DND-41 (cell line): Measurements from ENCODE around the gene HLA-E.
A peak's percentile ranks its signal among the peaks of the same experiment; 100 is the strongest.
"Not testable (repeated sequence)": the region's sequence is repeated elsewhere in the genome, so short reads cannot be mapped to it uniquely, and the experiment has no call there.

Experiments
- ATAC-seq: fragments of 200-7000 bp; cut with Tn5 transposase; 3 replicates; pipeline ENCODE4 v1.9.1; 2021; ENCODE audit warnings: low read depth; ENCODE audit not compliant: insufficient read depth
- DNase-seq: peaks from one replicate; pipeline ENCODE4 v3.0.0-alpha.2; 2020
- H2AFZ ChIP-seq: 2 replicates; pipeline ENCODE4 v1.6.0; 2012; ENCODE audit warnings: low read depth, low read length
- H3K27ac ChIP-seq: 2 replicates; pipeline ENCODE4 v1.5.1; 2012; ENCODE audit warnings: low read length, inconsistent platforms
- H3K27me3 ChIP-seq: fragments of 200-600 bp; sonication (generic); 2 replicates; pipeline ENCODE4 v1.6.0; 2012; ENCODE audit warnings: low read length, mild to moderate bottlenecking, inconsistent platforms; ENCODE audit not compliant: insufficient read depth, poor library complexity
- H3K36me3 ChIP-seq: 2 replicates; pipeline ENCODE4 v1.5.1; 2012; ENCODE audit warnings: low read length, inconsistent platforms; ENCODE audit not compliant: insufficient read depth
- H3K4me1 ChIP-seq: 2 replicates; pipeline ENCODE4 v1.5.1; 2012; ENCODE audit warnings: mild to moderate bottlenecking, low read length; ENCODE audit not compliant: insufficient read depth
- H3K4me2 ChIP-seq: 2 replicates; pipeline ENCODE4 v1.6.0; 2012; ENCODE audit warnings: mild to moderate bottlenecking, moderate library complexity, low read length, inconsistent platforms; ENCODE audit not compliant: insufficient read depth
- H3K4me3 ChIP-seq, 2 experiments: fragments of 200-600 bp in 1 of 2; shearing (Covaris generic) in 1 of 2; 2 replicates each; pipeline ENCODE4 v1.5.1; 2012 to 2016; ENCODE audit warnings: inconsistent platforms in 2 of 2, low read length in 2 of 2, mild to moderate bottlenecking in 2 of 2, low read depth in 1 of 2, moderate library complexity in 1 of 2
- H3K79me2 ChIP-seq: 2 replicates; pipeline ENCODE4 v1.6.0; 2012; ENCODE audit warnings: low read length, inconsistent platforms; ENCODE audit not compliant: insufficient read depth
- H3K9ac ChIP-seq: 2 replicates; pipeline ENCODE4 v1.6.0; 2012; ENCODE audit warnings: low read depth, mild to moderate bottlenecking, inconsistent platforms, low read length, moderate library complexity
- H3K9me3 ChIP-seq: 2 replicates; pipeline ENCODE4 v1.5.1; 2012; ENCODE audit warnings: low read length, moderate library complexity, mild to moderate bottlenecking, inconsistent platforms; ENCODE audit not compliant: insufficient read depth, severe bottlenecking
- H4K20me1 ChIP-seq: 2 replicates; pipeline ENCODE4 v1.6.0; 2012; ENCODE audit warnings: low read length; ENCODE audit not compliant: insufficient read depth
- CTCF ChIP-seq: IDR thresholded peaks from 2 replicates; pipeline ENCODE4 v1.5.1; 2012; ENCODE audit warnings: borderline replicate concordance, low read length, moderate library complexity, mild to moderate bottlenecking; ENCODE audit not compliant: poor library complexity, severe bottlenecking; ENCODE audit errors: extremely low read depth
- EZH2 ChIP-seq: IDR thresholded peaks from 3 replicates; pipeline ENCODE4 v1.6.1; 2012; ENCODE audit warnings: borderline replicate concordance, low read depth, mild to moderate bottlenecking, moderate library complexity, low read length, inconsistent platforms; ENCODE audit not compliant: severe bottlenecking

HLA-E gene

GRCh38 chr6:30497714-30498113 lies 8.4 kb downstream of the HLA-E start:
- ATAC-seq (no peak), DNase-seq (peak; percentile 2)
- Histone ChIP-seq H3K79me2 (no peaks in the 10 kb centered on the region), H3K27me3 (no peaks in the 10 kb centered on the region), H3K36me3 (peaks cover 4% of the 10 kb centered on the region), H3K4me2 (no peak overlapping the region), H3K4me3 (no peak overlapping the region), H3K27ac (no peak overlapping the region), H4K20me1 (peaks cover under 1% of the 10 kb centered on the region; the same call in 1 of the 2 replicates), H3K4me1 (peaks cover 8% of the 10 kb centered on the region; the same call in 1 of the 2 replicates), H3K9me3 (no peaks in the 10 kb centered on the region), H3K9ac (no peak overlapping the region), H2AFZ (no peak overlapping the region)
- TF ChIP-seq EZH2 (no peak), CTCF (no peak)

GRCh38 chr6:30498705-30499104 lies 9.4 kb downstream of the HLA-E start:
- not testable (repeated sequence) for H3K4me1 ChIP-seq, H3K36me3 ChIP-seq, DNase-seq, H3K4me2 ChIP-seq, H3K27ac ChIP-seq, H4K20me1 ChIP-seq, H2AFZ ChIP-seq, H3K9me3 ChIP-seq, H3K27me3 ChIP-seq, H3K4me3 ChIP-seq, ATAC-seq, H3K9ac ChIP-seq, H3K79me2 ChIP-seq

GRCh38 chr6:30500421-30501355 lies 11.4 kb downstream of the HLA-E start:
- H3K4me3 ChIP-seq = no peak overlapping the region
- no peak overlapping the region for H2AFZ ChIP-seq
- no peaks in the 10 kb centered on the region for H3K9me3 ChIP-seq
- DNase-seq (no peak), ATAC-seq (peak; percentile 61)
- no peaks in the 10 kb centered on the region for H3K79me2 ChIP-seq
- peaks cover 8% of the 10 kb centered on the region; the same call in 1 of the 2 replicates for H3K4me1 ChIP-seq
- H3K9ac ChIP-seq = no peak overlapping the region
- no peak overlapping the region for H3K4me2 ChIP-seq
- no peaks in the 10 kb centered on the region for H4K20me1 ChIP-seq
- TF ChIP-seq CTCF (no peak), EZH2 (no peak)
- H3K27me3 ChIP-seq = no peaks in the 10 kb centered on the region
- H3K36me3 ChIP-seq = no peaks in the 10 kb centered on the region
- no peak overlapping the region for H3K27ac ChIP-seq
